K562 (cell line): ENCODE results near the gene TEX22.

Experiments used
- HINFP ChIP-seq: fragments of 450-650 bp; conservative IDR thresholded peaks from 2 replicates; pipeline ENCODE4 v1.6.1; 2016; ENCODE audit warnings: missing genetic modification characterization, low read depth, mild to moderate bottlenecking, control low read depth, missing compliant biosample characterization
- MEF2D ChIP-seq: conservative IDR thresholded peaks from 2 replicates; pipeline ENCODE4 v1.6.1; 2016; ENCODE audit warnings: low read depth, missing genetic modification characterization, missing compliant biosample characterization
- POLR2AphosphoS5 ChIP-seq: IDR thresholded peaks from 2 replicates; pipeline ENCODE4 v1.6.1; 2011; ENCODE audit warnings: mild to moderate bottlenecking, low read depth, low read length, moderate library complexity; ENCODE audit not compliant: control insufficient read depth, insufficient read depth
- RAD21 ChIP-seq, 2 experiments: fragments of 250-450 bp in 1 of 2; fragments of 450-650 bp in 1 of 2; sonication (Bioruptor Pico) in 1 of 2; formaldehyde crosslinking in 1 of 2; IDR thresholded peaks in 1 of 2; conservative IDR thresholded peaks in 1 of 2; 2 replicates each; pipeline versions ENCODE4 v1.4.0 to v1.8.0; 2020 to 2022; ENCODE audit warnings: mild to moderate bottlenecking in 2 of 2, moderate library complexity in 1 of 2
- REST ChIP-seq, 2 experiments: fragments of 450-650 bp; formaldehyde crosslinking in 1 of 2; IDR thresholded peaks; 2 replicates each; pipeline versions ENCODE4 v1.4.0 to v1.6.1; 2014 to 2020; ENCODE audit warnings: mild to moderate bottlenecking in 2 of 2, borderline replicate concordance in 1 of 2, low read depth in 1 of 2
- THRAP3 ChIP-seq: fragments of 450-650 bp; IDR thresholded peaks from 2 replicates; pipeline ENCODE4 v1.6.1; 2016; ENCODE audit warnings: mild to moderate bottlenecking, inconsistent platforms, borderline replicate concordance
- ZBTB7A ChIP-seq: IDR thresholded peaks from 2 replicates; pipeline ENCODE4 v1.6.1; 2011; ENCODE audit warnings: low read depth, mild to moderate bottlenecking, low read length, moderate library complexity, borderline replicate concordance; ENCODE audit not compliant: control insufficient read depth
- ZNF57 ChIP-seq: fragments of 450-650 bp; formaldehyde crosslinking; IDR thresholded peaks from 2 replicates; pipeline ENCODE4 v1.4.0; 2020; ENCODE audit warnings: mild to moderate bottlenecking, moderate library complexity
- TF ChIP-seq, protein P1 (sequence below), 3 experiments: IDR thresholded peaks in 2 of 3; conservative IDR thresholded peaks in 1 of 3; 2 replicates each; pipeline ENCODE4 v1.5.1; 2011 to 2012; ENCODE audit warnings: low read length in 3 of 3, mild to moderate bottlenecking in 3 of 3, control low read depth in 2 of 3, improper control_type of control experiment in 1 of 3, inconsistent platforms in 1 of 3, low read depth in 1 of 3, mixed read lengths in 1 of 3, moderate library complexity in 1 of 3; ENCODE audit not compliant: insufficient read depth in 2 of 3

DNA sequence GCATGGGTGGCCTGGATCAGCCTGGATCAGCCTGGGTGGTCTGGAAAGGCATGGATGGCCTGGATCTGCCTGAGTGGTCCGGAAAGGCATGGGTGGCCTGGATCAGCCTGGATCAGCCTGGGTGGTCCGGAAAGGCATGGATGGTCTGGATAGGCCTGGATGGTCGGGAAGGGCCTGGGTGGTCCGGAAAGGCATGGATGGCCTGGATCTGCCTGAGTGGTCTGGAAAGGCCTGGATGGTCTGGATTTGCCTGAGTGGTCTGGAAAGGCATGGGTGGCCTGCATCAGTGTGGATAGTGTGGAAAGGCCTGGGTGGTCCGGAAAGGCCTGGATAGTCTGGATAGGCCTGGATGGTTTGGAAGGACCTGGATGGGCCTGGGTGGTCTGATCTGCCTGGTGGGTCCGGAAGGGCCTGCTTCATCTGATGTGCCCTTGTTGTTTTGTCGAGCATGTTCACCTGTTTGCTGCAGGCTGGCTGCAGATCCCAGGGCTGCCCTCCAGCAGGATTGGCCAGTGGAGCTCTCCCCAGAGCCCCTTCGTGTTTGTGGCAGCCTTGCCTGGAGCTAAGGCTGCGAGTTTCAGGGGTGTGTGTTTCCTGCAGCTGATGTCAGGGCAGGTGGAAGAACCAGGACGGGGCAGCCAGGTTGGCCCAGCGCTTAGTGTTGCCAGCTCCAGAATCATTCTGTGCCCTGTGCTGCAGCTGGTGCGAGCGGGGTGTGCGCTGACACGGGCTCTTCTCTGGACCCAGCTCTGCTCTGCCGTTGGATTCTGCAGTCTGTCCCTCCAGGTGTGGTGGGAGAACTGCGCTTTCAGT is 19.3 kb upstream of the TEX22 start:
- TF ChIP-seq MEF2D (tag) (no peak), ZNF57 (CRISPR knock-in tag) (no peak), POLR2AphosphoS5 (no peak), REST (IDR thresholded peaks at IDR 0.05; ENCODE audit: borderline replicate concordance) (no peak), REST (CRISPR knock-in tag; IDR thresholded peaks at IDR 0.05; ENCODE audit: low read depth) (no peak), THRAP3 (no peak), ZBTB7A (no peak), HINFP (tag) (no peak), RAD21 (CRISPR knock-in tag; conservative IDR thresholded peaks at IDR 0.05 in 1 of 2, IDR thresholded peaks at IDR 0.05 in 1 of 2) (no peak)
- TF ChIP-seq, protein P1, sequence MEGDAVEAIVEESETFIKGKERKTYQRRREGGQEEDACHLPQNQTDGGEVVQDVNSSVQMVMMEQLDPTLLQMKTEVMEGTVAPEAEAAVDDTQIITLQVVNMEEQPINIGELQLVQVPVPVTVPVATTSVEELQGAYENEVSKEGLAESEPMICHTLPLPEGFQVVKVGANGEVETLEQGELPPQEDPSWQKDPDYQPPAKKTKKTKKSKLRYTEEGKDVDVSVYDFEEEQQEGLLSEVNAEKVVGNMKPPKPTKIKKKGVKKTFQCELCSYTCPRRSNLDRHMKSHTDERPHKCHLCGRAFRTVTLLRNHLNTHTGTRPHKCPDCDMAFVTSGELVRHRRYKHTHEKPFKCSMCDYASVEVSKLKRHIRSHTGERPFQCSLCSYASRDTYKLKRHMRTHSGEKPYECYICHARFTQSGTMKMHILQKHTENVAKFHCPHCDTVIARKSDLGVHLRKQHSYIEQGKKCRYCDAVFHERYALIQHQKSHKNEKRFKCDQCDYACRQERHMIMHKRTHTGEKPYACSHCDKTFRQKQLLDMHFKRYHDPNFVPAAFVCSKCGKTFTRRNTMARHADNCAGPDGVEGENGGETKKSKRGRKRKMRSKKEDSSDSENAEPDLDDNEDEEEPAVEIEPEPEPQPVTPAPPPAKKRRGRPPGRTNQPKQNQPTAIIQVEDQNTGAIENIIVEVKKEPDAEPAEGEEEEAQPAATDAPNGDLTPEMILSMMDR (IDR thresholded peaks at IDR 0.05 in 2 of 3, conservative IDR thresholded peaks at IDR 0.05 in 1 of 3; ENCODE audit: insufficient read depth in 2 of 3, low read depth in 1 of 3, low read length in 3 of 3): no peak
